ENCODE measurements around the gene GNG3.

Gene GNG3

GRCh38 chr11:62757846-62758788 is 50.6 kb downstream of the GNG3 start:
- no peak for DNase-seq (ENCODE audit: low read depth)
